ENCODE results near the gene TSPAN9.

The TSPAN9 gene

DNA sequence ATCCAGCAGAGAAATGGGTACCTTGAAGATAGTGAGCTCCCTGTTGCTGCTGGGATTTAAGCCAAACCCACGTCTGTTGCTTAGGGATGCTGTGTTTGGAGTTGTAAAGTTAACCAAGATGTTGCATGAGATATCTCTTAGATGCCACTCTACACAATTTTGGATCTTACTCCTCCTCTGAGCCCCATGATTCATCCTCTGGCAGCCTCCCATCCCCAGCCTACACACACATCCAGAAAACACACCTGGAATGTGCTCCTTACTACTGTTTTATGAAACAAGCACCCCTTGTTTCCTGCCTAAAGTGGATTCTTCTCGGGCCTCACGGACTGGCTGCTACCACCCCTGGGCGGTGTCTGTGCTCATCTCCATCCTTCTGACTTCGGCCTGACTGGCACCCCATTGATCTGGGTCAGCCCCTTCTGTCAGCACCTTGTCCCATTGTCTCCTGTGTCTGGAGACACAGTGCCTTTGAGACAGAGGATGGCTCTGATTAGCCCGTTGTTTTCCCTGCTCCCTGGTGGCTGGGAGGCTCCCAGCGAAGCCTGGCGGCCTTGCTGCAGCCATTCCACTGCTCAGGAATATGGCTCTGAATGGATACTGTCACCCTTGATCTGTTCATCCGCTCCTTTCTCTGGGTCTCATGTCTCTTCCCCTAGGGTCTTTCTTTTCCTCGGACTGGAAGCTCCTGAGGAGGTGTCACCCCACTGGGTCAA, 24.3 kb downstream of the TSPAN9 start:
- DNase-seq = peak; percentile 48

DNA sequence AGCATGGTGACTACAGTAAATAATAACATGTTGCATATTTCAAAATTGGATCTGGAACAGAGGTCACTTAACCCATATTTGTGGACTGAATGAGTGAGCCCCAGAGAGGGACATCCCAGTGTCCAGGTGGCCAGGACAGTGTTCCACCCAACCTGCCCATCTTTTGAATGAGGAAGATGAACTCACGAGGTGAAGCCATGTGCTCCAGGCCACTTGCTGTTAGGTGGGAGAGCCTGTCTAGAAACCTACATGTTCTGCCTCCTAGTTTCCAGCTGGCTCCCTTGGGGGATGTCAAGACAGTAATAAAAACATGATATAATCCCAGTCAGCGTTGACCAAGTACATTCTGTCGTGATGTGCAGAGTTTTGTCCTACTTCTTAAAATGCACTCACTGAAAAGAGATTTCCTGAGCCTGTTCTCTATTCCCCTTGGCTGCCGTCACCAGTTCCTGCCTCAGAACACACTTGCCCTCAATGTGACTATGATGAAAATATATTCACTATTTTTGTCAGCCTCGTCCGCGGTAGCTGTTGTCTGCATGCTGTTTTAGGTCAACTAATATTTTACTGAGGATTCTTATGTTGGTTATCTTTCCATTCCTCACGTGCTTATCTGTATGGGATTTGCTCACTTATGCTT, 25.7 kb downstream of the TSPAN9 start:
- DNase-seq = no peak

DNA sequence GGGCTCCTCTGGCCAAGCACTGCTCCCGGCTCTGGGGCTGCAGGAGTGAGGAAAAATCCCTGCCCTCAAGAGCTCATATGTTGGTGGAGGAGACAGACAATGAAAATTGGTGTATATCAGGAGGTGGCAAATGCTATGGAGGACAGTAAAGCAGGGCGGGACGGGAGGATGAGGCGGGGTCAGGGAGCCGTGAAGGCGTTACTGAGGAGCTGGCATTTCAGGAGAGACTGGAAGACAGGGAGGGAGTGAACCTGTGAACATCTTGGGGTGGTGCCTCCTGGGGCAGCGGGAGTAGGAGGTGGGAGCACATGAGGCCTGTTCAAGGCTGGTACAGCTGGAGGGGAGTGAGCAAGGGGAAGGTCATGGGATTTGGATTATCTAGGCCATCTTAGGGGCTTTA, 26.6 kb downstream of the TSPAN9 start:
- no peak for DNase-seq

DNA sequence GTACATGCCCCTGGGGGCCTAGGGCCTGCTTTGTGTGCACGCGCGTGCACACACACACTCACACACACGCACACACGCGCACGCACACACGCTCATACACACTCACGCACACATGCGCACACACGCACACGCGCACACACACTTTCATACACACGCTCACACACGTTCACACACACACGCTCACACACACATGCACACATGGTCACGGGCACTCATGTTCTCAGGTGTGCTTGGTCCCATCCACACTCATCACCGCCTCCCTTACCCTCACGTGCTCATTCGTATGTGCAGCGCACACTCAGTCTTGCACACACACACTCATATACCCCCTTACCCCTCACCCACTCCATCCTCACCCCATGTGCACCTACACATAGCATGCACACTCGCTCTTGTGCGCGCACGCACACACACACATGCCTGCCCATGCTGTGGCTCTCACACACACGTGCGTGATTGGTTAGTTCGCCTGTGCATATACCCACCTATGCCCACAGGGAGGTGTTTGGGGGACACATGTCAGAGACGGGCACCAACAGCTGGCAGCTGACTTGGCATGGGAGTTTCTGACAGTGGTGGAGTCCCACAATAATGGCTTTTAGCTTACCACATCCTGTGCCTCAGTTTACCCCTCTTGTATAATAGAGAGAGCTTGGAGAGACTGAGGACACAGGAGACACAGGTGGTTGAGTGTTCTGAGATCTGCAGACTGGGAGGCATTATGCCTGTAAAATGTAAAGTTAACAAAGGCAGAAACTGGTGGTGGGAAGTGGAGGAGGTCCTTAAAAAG, 28.7 kb downstream of the TSPAN9 start:
- no peak for DNase-seq

DNA sequence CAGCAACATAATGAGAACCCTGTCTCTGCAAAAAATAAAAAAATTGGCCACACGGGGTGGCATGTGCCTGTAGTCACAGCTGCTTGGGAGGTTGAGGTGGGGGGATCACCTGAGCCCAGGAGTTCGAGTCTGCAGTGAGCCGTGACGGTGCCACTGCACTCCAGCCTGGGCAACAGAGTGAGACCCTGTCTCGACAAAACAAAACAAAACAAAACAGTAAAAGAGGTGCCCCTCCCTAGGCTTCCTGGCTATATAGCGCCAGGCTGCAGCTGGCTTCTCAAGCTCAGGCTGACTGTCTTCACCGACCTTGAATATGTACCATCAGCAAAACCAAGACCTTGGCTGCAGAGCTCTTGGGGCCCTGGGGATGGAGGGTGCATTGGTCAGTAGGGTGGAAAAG, 29.4 kb downstream of the TSPAN9 start:
- DNase-seq = no peak

DNA sequence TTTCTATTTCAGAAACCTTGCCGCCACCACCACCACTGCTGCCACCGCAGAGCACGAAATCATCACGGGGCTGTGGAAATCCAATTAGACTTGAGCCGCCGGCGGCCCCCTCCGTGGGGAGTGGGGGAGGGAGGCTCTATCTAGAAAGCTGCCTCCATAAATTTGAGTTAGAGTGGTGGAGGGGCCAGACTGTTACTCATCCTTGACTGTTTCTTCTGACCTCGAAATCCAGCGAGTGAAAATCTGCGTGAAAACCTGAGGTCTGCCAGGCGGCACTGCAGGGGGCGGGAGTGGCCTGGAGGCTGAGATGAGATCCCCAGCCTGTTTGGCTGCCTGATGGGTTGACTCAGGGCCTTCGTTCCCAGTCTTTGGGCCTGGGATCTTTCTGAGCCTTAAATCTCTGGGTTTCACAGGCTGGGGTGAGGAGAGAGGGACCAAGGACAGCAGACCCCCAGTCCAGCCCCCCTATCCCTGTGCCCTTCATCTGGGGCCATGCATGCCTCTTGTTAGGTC, 29.9 kb downstream of the TSPAN9 start:
- peak; percentile 81 for DNase-seq

DNA sequence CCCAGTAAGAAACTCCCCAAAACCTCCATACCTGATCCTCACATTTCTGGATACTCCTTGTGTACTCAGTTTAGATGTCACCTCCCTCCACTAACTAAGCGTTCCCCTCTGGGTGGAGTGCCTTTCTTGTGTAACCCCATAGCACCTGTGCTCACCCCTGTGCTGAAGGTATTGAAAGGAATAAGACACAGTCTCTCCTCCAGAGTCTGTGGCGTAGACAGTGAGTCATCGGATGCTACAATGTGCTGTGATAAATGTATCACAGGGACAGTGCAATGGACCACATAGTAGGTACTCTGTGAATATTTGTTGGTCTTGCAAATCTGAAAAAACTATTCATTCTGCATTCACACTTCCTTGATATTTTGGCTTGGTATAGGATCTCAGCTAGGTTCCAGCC, 30.8 kb downstream of the TSPAN9 start:
- DNase-seq = no peak

DNA sequence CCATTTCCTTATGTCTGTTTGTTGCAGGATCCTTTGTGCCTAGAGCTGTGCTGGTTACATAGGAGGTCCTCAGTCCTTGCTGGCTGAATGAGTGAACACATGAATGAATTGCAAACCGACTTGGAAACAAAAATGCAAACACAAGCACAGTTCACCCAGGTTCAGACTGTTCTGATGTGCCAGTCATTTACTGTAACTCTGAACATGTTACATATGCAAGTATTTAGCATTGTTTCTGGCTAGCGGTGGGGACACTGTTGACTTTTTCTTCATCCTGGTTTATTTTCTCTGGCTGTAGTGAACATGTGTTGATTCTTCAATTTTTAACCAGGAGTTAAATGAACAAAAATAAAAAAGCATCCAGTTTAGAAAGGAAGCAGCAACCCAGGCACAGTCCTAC, 33.4 kb downstream of the TSPAN9 start:
- no peak for DNase-seq

DNA sequence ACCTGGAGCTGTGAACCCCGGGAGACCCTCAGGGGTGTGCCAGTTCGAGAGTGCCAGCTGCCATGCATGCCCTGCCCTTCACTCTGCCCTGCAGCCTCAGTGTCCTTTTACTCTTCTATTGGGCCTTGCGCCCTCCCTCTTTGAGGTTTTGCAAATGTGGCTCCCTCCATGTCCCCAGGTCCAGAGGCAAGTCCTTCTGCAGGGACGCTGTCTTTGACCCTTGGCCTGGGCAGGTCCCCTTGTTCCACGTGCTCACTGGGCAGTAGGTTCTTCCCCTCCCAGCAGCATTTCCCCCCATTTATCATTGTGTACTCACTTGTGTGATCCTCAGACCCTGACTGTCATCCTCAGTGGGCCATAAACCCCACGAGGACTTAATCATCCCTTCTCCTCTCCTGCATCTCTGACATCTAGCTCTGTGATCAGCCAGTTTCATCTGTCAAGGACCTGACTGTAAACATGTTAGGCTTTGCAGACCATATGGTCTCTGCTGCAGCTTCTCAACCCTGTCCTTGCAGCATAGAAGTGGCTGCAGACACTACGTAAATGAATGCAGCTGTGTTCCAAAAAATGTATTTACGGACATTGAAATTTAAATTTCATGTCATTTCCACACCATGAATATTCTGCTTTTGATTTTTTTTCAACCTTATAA, 36.6 kb downstream of the TSPAN9 start:
- no peak for DNase-seq

DNA sequence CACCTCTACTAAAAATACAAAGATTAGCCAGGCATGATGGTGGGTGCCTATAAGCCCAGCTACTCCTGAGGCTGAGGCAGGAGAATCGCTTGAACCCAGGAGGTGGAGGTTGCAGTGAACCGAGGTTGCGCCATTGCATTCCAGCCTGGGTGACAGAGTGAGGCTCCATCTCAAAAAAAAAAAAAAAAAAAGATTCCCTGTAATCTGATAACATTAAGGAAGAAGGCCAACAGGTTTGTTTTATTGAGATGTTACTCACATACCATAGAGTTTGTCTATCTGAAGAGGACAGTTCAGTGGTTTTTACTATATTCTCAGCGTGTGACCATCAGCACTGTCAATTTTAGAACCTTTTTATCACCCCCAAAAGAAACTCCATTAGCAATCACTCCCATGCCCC, 37.5 kb downstream of the TSPAN9 start:
- no peak for DNase-seq

DNA sequence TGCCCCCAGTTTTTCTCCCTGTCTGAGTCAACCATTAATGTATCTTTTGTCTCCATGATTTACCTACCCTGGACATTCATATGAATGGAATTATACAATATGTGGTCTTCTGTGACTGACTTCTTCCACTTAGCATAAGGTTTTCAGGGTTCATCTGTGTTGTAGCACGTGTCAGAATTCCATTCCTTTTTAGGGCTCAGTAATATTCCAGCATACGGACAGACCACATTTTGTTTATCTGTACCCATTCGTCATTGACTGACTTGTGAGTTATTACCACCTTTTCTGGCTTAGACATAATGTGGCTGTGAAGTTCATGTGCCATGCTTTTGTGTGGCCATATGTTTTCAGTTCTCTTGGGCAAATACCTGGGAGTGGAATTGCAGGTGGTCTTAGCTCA, 37.9 kb downstream of the TSPAN9 start:
- no peak for DNase-seq

DNA sequence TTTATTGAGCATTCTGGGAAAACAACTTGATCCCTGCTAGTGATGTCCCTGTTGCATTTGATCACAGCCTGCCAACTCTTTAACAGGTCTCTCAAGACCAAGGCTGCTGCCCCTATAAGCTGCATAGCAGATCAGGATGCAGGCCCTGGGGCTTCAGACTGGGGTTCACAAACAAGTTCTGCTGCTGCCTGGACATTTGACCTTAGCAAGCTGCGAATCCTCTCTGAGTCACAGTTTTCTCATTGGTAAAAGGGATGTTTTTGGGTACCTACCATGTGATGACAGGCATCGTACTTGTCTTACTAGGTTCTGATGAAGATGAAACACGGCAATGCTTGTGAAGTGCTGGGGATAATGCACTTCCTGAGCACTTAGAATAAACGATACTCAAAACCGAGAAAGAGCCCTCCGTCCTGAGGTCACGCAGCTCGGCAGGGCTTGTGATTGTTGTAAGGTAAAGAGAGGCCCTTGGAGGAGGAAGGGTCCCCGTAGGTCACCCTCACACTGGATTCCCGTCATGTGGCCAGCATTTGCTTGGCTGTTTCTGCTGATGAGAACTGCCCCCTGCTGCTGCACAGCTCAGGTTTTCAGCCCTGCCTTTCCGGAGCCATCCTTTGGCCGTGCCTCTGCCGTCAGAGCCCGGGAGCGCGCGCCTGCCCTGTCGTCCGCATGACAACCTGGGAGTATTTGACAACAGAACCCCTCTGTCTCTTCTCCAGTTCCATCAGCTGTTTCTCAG, 39.1 kb downstream of the TSPAN9 start:
- DNase-seq = no peak

DNA sequence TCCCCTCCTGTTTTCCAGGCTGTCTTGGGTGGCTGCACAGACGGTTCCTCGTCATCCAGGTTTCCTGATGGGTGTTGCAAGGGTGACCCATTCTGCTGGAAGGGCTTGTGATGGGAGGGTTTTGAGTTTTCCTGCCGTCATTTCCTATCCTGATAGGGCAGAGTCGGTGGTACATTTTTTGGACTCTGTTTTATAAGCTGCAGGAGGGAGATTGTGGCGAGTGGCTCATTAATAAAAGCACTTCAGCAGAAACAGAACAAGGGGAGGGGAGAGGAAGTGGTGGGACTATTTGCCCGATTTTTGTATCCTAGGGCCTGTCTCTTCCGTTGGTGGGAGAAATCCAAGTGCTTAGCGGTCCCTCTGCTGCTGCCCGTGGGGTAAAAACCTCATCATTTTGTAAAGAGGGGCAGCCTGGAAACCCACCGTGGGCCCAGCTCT, 40.0 kb downstream of the TSPAN9 start:
- DNase-seq = peak; percentile 71

DNA sequence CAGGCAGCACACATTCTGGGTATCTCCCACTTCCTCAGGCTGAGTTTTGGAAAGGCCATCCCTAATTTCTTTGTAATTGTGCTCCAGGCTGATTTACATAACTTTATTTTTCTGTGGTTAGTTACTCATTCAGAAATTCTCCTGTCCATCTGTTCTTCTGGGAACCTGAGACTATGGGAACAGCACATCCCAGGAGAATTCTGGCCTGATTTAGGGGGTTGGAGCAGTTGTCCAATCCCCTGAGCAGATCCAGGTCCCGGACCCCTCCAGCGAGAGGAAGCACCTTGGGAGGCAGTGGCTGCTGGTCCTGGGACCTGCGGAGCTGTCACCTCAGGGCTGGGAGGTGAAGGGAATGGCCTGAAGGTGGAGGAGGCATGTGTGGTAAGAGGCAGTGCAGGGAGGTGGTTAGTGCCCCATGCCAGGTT, 40.4 kb downstream of the TSPAN9 start:
- peak; percentile 88 for DNase-seq

DNA sequence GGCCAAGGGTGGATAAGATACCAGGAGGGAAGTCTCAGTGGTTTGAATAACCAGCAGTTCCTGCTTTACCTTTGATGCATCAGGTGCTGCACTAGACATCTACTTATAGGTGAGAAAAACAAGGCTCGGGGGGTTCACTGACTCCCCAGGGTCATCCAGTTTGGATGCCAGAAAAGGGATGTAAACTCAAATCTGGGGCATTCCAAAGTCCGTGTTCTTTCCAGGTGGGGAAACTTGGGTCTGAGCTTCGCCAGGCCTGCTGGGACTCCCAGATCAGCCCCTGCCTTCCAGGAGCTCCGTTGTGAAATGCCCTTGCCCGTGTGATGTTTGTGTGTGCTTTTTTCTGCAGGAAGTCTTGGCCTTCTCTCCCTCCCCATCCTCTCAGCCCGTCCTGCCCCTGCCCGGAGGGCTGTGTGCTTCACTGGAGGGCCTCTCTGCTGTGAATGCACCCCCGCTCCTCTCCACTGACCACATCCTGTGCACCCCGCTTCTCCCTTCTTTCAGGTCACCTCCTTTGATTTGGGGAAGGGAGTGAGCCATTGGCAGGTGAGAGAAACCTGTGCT, 42.1 kb downstream of the TSPAN9 start:
- DNase-seq = no peak

DNA sequence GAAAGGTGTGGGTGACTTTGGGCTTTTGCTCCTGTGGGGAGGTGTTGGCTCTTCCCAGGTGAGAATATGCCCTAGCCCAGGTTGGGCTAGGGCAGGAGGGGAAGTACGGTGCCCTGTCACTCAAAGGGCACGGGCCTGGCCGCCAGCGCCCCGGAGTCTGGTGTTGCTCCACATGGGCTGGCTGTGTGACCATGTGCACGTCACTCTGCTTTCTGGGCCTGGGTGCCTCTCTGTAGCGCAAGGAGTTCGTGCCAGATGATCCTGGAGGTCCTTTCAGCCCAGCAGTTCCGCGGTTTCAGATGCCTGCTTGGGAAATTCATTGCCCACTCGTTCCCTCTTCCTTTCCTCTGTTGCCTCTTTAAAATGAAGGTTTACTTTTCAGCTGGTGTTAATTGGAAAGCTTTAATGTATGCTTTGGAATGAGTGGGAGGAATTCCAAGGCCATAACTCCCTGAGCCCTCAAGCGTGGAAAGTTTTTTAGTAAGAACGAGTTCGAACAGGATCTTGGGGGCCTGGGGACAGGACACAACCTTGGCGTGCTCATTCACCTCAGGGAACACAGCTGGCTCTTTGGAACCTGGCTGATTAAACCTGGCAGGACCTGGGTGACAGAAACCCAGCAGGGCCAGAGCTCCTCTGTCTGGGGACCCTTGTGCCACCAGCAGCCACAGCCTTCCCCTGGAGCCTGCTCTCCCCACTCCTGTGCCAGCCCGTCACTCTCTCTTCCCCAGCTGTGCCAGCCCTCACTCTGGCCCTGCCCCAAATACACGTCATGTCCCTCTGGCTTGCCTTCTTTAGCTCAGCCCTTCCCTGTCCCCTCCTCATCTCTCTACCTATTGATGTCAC, 42.8 kb downstream of the TSPAN9 start:
- peak; percentile 66 for DNase-seq

DNA sequence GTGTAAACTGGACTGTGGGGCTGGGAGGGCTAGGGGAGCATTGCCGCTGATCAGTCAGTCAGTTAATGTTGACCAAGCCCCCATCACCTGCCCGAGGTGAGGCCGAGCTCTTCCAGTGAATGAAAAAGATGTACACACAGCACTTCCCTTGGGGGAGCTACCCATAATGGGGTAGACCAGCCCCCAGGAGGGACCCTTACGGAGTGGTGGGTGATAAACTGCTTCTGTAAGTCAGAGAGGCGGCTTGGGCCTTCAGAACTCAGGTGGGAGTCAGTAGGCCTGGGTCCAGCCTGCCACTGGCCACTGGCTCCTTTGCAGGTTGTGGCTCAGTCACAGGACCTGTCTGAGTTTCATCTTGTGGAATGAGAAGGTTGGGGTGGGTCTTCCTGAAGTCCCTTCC, 43.5 kb downstream of the TSPAN9 start:
- DNase-seq = no peak

DNA sequence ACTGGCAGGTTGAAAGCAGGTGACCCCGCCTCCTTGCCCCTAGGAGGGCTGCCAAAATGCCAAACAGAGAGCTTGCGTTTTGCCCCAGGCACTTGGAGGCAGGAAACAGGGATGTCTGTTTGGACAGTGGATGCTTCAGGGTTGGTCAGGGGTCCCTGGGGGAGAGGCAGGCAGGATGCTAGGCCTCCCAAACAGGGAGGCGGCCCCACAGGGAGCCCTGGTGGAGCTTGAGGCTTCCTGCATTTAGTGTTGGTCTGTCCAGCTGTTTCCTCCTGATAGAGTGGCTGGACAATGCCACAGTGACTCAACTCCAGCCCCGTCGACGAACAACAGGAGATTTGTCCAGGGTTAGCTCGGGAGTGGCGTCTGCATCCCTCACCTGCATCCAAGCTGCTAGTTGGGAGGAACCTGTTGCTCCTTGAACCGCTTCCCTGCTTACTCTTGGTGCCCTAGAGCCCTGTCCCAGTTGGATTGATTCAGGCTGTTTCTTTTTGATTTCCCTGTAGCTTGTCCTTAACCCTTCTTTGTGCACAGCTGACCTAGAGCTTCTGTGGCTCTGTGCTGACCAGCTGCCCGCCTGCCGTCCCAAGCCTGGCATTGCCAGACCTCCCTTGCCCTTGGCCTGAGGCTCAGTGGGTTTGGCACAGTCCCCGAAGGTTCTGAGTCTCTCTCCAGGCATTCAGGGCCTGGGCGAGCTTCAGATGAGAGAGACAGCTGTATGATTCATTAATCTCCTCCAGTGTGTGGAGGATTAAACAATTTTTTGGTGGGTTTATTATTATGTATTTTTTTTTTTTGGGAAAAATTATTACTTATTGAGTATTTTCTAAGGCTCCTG, 45.9 kb downstream of the TSPAN9 start:
- DNase-seq = no peak

DNA sequence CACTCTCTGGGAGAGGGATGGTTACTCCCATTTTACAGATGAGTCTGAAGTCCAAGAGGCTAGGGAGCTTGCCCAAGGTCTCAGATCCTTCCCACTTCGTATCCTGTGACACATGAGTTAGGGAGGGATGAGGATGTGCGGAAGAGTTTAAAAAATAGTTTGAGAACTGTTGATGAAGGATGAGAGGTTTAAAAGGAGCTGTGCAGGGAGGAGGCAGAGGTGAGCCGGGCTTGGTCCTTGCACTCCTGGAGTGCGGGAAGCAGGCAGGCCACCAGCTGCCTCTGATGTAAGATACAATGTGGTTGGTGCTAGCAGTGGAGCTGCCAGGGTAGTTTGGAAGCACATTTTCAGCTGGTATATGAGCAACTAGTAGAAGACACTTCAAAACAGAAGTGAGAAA, 46.5 kb downstream of the TSPAN9 start:
- DNase-seq = no peak

DNA sequence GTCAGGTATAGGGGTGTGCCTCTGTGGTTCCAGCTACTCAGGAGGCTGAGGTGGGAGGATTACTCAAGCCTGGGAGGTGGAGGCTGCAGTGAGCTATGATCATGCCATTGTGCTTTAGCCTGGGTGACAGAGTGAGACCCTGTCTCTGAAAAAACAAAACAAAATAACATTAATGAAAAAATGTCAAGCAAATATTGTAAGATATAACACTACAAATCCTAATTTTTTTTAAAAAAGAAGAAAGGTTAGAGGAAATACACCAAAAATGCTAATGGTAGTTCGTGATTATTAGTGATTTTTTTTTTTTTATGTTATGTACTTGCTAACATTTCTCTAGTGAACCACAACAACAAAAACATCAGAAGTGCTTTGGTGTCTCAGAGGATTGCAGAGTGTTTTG, 47.7 kb downstream of the TSPAN9 start:
- no peak for DNase-seq

All from fibroblast of skin of right quadriceps (primary cell).